GM20000 (cell line): ENCODE measurements around the gene BBS1.

Source experiments
- DNase-seq: peaks from one replicate; pipeline ENCODE4 v3.0.0; 2012; ENCODE audit warnings: low spot score
- TF ChIP-seq, protein P1 (sequence below): IDR thresholded peaks from 2 replicates; pipeline ENCODE4 v1.5.1; 2012; ENCODE audit warnings: mild to moderate bottlenecking, control low read depth; ENCODE audit errors: extremely low read depth, missing control alignments

BBS1 gene

GRCh38 chr11:66497206-66497605, 13.2 kb upstream of the BBS1 start:
- DNase-seq: no peak
- TF ChIP-seq, protein P1, sequence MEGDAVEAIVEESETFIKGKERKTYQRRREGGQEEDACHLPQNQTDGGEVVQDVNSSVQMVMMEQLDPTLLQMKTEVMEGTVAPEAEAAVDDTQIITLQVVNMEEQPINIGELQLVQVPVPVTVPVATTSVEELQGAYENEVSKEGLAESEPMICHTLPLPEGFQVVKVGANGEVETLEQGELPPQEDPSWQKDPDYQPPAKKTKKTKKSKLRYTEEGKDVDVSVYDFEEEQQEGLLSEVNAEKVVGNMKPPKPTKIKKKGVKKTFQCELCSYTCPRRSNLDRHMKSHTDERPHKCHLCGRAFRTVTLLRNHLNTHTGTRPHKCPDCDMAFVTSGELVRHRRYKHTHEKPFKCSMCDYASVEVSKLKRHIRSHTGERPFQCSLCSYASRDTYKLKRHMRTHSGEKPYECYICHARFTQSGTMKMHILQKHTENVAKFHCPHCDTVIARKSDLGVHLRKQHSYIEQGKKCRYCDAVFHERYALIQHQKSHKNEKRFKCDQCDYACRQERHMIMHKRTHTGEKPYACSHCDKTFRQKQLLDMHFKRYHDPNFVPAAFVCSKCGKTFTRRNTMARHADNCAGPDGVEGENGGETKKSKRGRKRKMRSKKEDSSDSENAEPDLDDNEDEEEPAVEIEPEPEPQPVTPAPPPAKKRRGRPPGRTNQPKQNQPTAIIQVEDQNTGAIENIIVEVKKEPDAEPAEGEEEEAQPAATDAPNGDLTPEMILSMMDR: no peak

DNA sequence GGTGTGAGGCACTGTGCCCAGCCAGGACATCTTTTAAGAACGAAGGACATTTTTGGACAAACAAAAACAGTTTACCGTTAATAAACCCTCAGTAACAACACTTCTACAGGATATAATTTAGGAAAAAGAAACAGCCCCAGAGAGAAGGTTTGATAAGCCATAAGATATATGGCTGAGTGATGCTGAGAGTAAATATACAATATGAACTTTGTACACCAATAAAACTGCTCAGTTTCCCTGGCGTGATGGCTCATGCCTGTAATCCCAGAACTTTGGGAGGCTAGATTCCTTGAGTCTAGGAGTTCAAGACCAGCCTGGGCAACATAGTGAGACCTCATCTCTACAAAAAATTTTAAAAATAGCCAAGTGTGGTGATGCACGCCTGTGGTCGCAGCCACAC, 11.9 kb upstream of the BBS1 start:
- DNase-seq: no peak
- TF ChIP-seq, protein P1: no peak

- TF ChIP-seq, protein P1: no peak
- DNase-seq: no peak
Measured at GRCh38 chr11:66505276-66505816, 5.1 kb upstream of the BBS1 start.

GRCh38 chr11:66509131-66509561, 1.3 kb upstream of the BBS1 start:
- no peak for DNase-seq
- TF ChIP-seq, protein P1: no peak

DNA sequence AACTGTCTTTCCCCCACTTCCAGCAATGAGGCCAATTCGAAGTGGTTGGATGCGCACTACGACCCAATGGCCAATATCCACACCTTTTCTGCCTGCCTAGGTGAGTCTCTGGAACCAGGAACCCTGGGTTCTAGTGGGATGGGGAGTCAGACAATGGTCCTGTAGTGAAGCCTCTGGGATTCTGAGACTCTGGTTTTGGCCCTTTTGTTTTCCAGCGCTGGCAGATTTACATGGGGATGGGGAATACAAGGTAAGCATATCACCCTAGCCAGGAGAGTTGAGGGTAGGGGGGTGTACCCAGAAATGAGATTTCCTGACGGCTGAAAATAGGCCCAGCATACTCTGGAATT, 530 bp downstream of the BBS1 start:
- DNase-seq: no peak
- TF ChIP-seq, protein P1: no peak

GRCh38 chr11:66523611-66524010, 13.2 kb downstream of the BBS1 start:
- TF ChIP-seq, protein P1: no peak
- no peak for DNase-seq

DNA sequence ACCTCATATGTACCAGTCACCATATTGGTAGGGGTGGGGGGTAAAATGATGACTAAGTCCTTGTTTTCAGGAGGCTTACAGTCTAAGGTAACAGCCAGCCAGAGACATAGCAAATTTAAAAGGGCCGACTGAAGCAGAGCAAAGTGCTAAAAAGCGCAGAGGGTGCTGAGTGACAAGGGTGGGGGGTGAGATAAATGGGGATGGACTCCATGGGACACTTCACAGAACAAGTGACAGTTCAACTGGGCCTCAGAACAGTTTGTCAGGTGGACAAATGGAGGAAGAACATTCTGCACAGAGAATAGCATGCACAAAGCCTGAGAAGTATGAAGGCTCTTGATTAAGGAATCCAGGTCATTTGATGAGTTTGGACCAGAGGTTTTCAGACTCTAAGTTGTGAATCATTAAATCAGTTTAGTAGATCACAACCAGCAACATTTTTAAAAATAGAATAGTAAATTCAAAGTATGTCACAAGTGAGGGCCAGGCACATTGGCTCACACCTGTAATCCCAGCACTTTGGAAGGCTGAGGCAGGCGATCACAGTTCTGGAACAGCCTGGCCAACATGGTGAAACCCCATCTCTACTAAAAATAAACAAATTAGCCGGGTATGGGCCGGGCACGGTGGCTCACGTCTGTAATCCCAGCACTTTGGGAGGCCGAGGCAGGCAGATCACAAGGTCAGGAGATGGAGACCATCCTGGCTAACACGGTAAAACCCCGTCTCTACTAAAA, 14.0 kb downstream of the BBS1 start:
- DNase-seq: no peak
- TF ChIP-seq, protein P1: no peak
